ENCODE data around the gene TMEM255B.

- TF ChIP-seq POLR2AphosphoS5 (IDR thresholded peaks at IDR 0.05) (no peak), CTCF (IDR thresholded peaks at IDR 0.05) (no peak), POLR2A (IDR thresholded peaks at IDR 0.05) (no peak), EP300 (IDR thresholded peaks at IDR 0.05) (no peak)
These were observed 24.3 kb downstream of the TMEM255B start for GRCh38 chr13:113783200-113783881.

Measured in upper lobe of left lung (tissue), 4 donors.